NOMO-1 (cell line): Measurements from ENCODE around the gene SNAPIN.

ENCODE experiments used
- DNase-seq, 2 experiments: peaks; one replicate each; lab custom pipeline; 2025; ENCODE audit not compliant: unreplicated experiment in 2 of 2; lab: John Stamatoyannopoulos, UW

Gene SNAPIN

DNA sequence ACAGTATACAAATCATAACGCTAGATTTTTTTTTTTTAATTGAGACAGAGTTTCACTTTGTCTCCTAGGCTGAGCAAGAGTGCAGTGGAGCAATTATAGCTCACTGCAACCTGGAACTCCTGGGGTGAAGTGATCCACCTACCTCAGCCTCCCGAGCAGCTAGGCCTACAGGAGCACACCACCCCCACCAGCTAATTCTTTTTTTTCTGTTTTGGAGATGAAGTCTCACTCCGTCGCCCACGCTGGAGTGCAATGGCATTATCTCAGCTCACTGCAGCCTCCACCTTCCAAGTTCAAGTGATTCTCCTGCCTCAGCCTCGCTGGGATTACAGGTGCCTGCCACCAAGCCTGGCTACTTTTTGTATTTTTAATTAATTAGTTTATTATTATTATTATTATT, 41.3 kb downstream of the SNAPIN start:
- no peak for DNase-seq

- no peak for DNase-seq
Measured at GRCh38 chr1:153705484-153705883, 47.0 kb downstream of the SNAPIN start.

- no peak for DNase-seq
Measured at GRCh38 chr1:153711026-153711425, 52.5 kb downstream of the SNAPIN start.
